Activated CD8-positive, alpha-beta memory T cell treated with anti-CD3 and anti-CD28 coated beads, Interleukin-2, amount 50 U/mL, for 24 hours (primary cell): Measurements from ENCODE around the gene TSHB.
"Not testable (repeated sequence)": the region's sequence is repeated elsewhere in the genome, so short reads cannot be mapped to it uniquely, and the experiment has no call there.

ENCODE experiments used
- DNase-seq: peaks from one replicate; pipeline ENCODE4 v3.0.0-alpha.2; 2020; ENCODE audit errors: extremely low read depth

The TSHB gene

DNA sequence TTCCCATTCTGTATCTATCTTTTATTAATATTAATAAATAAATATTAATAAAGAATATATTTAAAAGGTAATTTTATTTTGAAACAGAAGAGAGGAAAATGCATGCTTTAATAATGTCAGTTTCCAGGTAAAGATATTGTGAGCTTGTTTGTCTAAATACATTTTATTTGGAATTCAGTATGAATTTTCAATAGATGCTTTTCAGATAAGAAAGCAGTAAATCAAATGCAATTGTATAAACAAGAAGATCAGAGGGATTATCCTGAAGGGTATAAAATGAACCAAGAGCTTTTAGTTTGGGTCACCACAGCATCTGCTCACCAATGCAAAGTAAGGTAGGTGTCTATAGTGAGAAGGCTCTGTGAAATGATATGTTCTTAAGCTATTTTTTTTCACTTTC, at the start of gene TSHB:
Gene TSHB (plus strand): TSS at position 301 of the 400 bp plus-strand sequence. CDS start 3,537 bp downstream, outside the sequence.
- DNase-seq = no peak

- DNase-seq = no peak
These were observed 47.4 kb upstream of the TSHB start for GRCh38 chr1:114982251-114982650.

GRCh38 chr1:114986286-114986685, 43.3 kb upstream of the TSHB start:
- DNase-seq = no peak

GRCh38 chr1:114988095-114988494, 41.5 kb upstream of the TSHB start:
- no peak for DNase-seq

- DNase-seq = no peak
These were observed 31.9 kb upstream of the TSHB start for GRCh38 chr1:114997510-114998289.

GRCh38 chr1:115006191-115006590, 23.4 kb upstream of the TSHB start:
- DNase-seq = no peak

- no peak for DNase-seq
These were observed 17.6 kb upstream of the TSHB start for GRCh38 chr1:115012006-115012405.

- no peak for DNase-seq
These were observed 17.2 kb upstream of the TSHB start for GRCh38 chr1:115012434-115012833.

DNA sequence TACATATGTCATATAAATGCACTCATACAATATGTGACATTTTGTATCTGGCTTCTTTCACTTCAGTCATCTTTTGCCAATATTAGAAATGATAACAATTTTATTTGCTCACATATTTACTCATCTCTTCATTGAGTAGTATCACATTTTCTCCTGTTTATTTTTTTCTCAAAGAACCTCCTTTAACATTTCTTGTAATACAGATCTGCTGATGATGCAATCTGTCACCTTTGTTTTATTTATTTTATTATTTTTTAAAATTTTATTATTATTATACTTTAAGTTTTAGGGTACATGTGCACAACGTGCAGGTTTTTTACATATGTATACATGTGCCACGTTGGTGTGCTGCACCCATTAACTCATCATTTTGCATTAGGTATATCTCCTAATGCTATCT, 15.8 kb upstream of the TSHB start:
- no peak for DNase-seq

- DNase-seq = not testable (repeated sequence)
These were observed 10.1 kb upstream of the TSHB start for GRCh38 chr1:115019549-115019948.

- no peak for DNase-seq
These were observed 8.5 kb upstream of the TSHB start for GRCh38 chr1:115021145-115021544.

DNA sequence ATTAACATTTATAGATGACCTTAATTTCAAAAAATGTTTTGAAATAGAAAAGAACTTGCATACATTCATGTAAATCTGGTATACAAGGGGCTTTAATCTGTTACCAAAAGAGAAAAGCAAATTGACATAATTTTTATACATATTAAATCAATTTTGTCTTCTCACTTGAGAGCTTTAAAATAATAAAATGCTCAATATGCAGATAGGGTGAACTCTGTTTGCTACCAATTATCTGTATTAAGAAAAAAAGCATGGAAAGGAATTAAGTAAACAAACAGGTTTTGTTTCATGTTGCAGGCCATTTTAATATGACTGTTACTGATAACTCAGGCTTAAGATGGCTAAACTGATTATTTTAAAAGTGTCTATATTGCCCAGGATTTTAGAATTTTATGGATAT, 6.0 kb upstream of the TSHB start:
- DNase-seq = no peak

DNA sequence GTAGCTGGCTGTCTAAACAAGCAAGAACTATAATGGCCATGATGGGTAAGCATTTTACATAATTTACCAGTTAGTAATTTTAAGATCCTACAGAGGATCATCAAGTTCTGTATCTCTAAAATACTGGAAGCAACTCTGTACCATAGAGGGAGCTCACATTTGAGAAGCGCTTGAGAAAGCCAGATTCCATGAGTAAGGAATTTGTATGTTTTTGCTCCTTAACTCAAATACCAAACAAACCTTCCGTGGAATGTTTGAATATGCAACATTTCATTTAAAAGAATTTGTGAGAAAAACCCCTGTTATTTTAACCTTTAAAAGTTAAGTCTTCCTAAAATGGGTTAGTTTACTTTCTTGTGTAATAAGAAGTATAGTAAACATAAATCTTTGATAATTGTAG, 2.0 kb downstream of the TSHB start:
- DNase-seq = no peak

DNA sequence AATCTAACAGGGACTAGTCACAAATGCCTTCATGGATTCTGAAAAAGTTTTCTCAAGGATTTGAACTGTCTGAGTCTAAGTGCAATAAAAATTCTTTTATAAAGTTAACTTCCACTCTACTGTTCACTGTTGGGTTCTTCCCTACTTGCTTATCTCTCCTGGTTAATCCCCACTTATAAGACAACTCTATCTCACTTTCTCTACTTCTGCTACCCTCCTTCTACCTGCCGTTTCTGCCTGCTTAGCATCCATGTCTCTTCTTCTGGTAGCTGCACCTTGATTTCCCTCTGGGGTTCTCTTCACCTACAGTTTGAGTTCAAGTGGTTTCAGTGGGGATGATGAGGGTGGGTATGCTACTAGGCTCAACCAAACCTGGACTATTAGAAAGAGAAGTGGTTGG, 6.0 kb downstream of the TSHB start:
- no peak for DNase-seq

DNA sequence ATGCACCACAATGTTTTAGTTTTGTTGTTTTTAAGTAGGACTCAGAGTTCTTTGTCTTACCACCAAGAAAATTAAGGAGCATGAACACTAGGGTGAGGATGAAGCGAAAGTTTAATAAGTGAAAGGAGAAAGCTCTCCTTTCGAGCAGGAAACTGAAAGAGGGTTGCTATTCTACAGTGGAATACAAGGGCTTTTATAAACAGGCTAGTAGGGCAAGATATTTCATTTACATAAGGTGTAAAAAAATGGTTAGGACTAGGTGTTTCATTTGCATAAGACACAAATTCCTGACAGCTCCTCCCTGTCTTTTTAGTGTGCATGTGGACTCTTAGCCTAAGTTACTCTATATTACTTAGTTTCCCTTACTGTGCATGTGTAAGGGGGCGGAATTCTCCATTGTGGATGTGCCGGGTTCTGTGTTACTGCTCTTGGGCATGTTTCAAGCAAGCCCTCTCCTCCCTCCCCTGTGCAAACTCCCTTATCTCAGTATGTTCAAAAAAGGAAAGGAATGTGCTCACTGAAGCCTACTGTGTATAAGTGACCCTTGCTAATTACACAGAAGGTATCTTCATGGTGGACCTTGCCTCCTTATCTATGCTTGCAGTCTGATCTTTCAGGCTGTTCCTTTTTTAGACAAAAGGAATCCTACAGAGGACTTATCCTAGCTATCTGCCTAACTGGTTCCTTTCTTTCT, 7.3 kb downstream of the TSHB start:
- no peak for DNase-seq

DNA sequence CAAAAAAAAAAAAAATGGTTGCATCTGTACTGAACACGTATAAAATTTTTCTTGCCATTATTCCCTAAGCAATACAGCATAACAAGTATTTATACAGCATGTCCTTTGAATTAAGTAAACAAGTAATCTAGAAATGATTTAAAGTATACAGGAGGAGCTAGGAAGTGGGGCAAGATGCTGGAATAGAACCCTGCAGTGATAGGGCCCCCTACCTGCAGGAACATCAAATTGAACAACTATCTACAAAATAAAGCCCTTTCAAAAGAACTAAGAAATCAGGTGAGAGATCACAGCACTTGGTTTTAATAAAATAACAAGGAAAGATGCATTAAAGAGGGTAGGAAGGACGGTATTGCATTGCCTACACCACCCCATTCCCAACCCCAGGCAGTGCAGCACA, 10.9 kb downstream of the TSHB start:
- no peak for DNase-seq

DNA sequence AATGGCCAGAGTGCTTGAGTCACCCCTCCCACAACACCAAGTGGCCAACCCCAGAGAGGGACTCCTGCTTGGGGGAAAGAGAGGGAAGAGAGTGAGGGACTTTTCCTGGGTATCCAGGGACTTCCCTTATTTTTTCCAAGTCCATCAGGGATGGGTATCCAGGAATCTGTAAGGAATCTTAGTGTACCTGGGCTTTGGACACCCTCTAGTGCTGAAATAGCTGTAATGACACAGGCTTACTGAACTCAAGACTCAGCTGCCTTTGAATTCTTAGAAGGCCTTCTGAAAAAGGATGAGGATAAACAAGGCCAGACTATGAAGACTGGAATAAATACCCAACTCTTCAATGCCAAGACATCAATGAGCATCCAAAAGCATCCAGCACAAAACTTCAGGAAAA, 12.0 kb downstream of the TSHB start:
- DNase-seq = no peak

GRCh38 chr1:115046751-115047150, 17.1 kb downstream of the TSHB start:
- DNase-seq = no peak

- DNase-seq = no peak
These were observed 22.2 kb downstream of the TSHB start for GRCh38 chr1:115051850-115052249.

DNA sequence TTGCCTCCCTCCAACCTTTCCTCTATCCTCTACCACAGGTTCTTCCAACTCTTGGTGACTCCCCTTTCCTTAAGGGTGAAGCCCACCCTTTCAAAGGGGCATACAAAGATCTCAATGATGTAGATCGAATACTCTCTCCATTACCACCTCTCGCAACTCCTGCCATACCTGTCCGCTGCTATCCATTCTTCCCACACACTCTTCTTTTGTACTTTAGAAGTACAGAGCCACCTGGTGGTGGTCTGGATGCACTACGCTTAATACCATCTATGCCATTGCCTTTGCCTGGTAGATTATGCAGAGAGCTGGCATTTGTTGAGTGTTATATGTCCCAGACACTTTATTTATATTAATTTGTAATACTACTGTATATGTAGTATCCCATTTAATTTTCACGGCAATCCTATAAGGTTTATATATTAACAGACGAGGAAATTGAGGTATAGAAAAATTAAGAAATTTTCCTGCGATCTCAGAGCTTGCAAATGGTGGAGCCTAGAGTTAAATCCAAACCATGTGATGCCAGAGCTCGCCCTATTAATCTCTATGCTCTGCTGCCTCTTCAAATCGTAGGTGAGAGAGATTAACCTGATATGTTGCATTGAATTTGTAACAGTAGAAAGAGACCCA, 22.9 kb downstream of the TSHB start:
- DNase-seq = no peak

GRCh38 chr1:115056395-115056798, 26.8 kb downstream of the TSHB start:
- DNase-seq = no peak

- no peak for DNase-seq
These were observed 28.1 kb downstream of the TSHB start for GRCh38 chr1:115057661-115058254.

- DNase-seq = no peak
These were observed 29.7 kb downstream of the TSHB start for GRCh38 chr1:115059316-115059715.
